SKM-1 (cell line): ENCODE data around the gene MUS81.
"Not testable (repeated sequence)": the region's sequence is repeated elsewhere in the genome, so short reads cannot be mapped to it uniquely, and the experiment has no call there.

Experiments
- DNase-seq: peaks from one replicate; lab custom pipeline; 2025; ENCODE audit not compliant: unreplicated experiment; lab: John Stamatoyannopoulos, UW

Gene MUS81

DNA sequence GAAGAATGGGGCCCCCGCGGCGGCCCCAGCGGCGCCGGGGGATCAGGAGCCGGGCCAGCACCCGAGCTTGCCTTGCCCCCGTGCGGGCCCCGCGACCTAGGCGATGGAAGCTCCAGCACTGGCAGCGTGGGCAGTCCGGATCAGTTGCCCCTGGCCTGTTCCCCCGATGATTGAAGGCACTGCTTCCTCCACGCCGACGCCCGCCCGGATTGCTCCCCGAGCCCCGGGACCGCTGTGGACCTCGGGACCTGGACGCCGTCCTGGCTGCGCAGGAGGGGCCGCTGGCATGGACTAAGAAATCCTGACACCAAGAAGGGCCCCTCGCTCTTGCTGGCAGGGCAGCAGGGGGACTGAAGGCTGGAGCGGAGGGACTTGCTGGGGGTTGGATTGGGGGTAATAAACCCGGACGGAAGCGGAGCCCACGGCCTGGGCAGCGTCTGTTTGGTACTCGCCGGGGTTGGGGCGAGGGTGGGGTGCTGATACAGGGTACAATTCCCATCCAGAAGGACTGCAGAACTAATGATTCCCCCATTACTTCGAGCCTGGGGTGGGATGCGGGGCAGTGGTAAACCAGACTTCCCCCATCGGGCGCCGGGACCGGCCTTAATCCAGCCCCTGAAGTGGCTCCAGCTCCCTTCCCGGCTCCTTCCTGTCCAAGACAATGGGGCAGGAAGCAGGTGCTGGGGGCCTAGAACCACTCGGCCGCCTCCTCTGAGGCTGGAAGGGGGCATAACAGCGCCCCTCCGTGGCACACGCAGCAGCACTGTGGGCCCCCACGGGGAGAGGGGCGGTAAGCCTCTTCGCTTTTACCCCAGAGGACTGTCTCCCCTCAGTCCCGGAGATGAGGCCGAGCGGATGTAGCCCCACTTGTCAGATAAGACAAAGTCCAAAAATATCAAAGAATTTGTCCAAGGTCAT, 31.2 kb downstream of the MUS81 start:
- DNase-seq, result no peak

DNA sequence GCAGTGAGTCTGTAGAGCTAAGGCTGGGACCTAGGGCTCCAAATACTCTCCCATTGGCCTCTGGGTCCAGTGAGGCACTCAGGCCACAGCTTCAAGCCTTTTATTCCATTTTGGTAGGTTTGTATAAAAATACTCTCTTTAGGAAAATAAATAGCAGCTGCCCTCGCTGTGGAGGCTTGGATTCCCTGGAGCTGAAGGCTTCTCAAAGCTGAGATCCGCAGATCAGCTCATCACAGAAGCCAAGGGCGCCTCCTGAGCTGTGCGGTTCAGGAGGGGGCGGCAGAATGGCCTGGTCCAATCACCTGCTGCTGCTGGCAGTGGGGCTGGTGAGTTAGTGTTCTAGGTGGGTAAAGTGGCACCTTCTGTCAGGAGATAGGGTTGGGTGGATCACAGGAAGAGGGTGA, 31.9 kb downstream of the MUS81 start:
- not testable (repeated sequence) for DNase-seq

DNA sequence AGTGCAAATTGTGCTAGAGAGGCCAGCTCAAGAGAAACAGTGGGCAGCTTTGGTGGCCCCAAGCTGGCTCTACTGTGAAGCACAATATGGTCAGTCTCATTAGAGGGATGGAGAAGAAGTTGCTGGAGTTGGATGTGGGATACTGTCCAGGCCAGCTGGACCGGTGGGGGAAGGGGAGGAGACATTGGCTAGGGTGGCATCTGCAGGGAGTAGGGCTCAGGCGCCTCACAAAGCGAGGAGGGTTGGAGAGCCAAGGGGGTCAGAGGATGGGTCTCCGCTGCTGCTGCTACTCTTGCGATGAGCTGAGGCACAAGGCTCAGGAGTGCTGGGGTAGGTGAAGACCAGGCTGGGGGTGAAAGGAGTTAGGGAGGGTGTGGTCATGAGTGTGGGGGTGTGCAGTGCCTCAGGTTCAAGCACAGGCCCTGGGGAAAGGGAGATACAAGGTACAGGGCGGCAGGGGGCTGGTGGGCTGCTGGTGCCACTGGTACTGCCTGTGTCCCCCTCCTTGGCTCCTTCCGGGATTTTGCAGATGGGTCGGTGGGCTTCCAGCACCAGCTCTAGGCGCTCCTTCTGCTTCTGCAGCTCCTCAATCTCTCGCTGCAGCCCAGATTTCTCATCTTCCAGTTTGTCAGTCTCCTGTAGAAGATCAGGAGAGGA, 32.6 kb downstream of the MUS81 start:
- no peak for DNase-seq

DNA sequence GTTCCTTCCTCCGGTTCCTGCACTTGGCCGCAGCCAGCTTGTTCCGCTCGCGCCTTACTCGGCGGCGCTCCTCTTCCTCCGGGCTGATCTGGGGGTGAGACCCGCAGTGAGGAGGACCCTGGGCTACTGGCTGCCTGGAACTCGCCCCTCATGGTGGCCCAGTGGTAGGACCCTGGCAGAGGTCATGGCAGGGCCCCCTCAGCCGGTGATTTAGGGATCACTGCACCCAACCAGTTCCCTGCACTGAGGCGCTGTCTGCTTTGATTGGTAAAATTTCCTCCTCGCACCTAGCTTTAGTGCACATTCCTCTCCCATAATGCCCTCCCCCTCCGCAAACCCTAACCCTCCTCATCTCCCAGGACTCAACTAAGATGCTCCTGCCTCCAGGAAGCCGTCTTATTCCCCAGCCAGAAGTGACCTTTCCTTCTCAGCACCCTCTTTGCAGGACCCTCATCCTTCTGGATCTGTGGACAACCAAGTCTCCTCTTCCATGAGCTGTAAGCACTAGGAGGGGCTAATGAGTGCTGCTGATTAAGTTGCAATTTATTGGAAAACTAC, 33.9 kb downstream of the MUS81 start:
- no peak for DNase-seq

DNA sequence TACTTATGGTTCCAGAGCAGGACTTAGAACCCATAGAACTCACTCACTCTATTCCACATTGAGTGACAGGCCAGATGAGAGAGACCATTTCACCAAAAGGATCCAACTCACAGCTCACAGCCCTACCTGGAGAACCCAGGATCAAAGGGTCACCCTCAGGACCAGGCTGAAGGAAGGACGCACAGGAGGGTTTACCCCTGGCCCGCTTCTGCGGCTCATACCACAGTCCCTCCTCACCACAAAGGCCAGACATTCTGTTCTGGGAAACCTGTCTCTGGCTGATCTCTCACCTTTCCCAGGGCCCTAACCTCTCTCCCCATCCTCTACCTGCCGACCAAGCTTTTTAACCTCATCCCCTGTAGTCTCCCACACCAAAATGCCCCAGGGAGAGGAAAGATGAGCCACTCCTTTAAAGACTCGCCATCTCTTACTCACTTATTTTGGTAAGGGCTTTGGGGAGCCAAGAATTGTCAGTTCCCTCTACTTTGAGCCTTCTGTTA, 35.3 kb downstream of the MUS81 start:
- no peak for DNase-seq

DNA sequence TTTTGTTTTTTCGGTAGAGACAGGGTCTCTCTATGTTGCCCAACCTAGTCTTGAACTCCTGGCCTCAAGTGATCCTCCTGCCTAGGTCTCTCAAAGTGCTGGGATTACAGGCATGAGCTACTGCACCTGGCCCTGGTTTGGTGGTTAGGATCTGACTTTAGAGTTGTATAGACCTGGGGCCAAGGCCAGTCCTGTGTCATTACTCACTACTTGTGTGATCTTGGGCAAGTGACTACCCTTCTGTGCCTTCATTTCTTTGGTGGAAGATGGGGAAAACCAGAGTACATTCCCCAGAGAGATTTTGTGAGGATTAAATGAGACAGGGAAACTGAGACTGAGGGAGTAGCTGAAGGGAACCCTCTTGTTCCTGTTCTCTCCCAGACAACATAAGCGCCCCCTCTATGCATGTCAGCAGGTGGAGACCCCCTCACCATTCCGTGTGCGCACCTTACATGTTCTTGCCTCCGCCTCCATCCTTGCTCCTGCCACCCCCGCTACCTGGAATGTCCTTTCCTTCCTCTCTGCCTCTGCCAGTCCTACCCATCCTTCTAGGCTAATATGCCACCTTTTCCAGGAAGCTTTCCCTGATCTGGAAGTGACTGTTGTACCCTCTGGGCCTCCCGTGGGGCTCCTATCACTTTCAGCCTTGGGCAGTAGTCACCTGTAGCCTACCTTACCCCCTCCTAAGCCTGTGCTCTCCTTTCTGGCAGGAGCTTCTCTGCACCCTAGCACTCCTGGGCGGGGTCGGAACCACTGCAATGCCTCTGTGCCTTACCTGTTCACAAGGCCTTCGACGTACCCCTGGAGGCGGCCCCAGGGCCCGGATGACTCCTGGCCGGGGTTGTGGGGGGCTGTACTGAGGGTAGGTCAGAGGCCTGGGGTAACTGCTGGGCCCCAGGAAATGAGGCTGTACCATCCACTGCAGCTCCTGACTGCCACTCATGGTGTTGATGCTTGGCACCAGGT, 36.1 kb downstream of the MUS81 start:
- no peak for DNase-seq

- DNase-seq, result no peak
Measured at GRCh38 chr11:65897020-65897471, 36.8 kb downstream of the MUS81 start.

- no peak for DNase-seq
Measured at GRCh38 chr11:65898656-65899355, 38.6 kb downstream of the MUS81 start.

- DNase-seq, result no peak
Measured at GRCh38 chr11:65899356-65900124, 39.3 kb downstream of the MUS81 start.

- peak; percentile 58 for DNase-seq
Measured at GRCh38 chr11:65900125-65900898, 40.1 kb downstream of the MUS81 start, which contains the start of gene FOSL1. TSS of gene FOSL1 (minus strand) at chr11:65900388. CDS start at chr11:65900339, 49 bp downstream.

DNA sequence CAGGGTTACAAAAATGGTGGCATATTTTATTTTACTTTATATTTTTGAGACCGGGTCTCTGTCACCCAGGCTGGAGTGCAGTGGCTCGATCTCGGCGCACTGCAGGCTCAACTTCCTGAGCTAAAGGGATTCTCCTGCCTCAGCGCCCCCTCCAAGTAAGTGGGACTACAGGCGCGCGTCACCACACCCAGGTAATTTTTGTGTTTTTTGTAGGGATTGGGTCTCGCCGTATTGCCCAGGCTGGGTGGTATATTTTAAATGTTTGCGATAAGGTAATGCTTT, 40.6 kb downstream of the MUS81 start:
- no peak for DNase-seq

DNA sequence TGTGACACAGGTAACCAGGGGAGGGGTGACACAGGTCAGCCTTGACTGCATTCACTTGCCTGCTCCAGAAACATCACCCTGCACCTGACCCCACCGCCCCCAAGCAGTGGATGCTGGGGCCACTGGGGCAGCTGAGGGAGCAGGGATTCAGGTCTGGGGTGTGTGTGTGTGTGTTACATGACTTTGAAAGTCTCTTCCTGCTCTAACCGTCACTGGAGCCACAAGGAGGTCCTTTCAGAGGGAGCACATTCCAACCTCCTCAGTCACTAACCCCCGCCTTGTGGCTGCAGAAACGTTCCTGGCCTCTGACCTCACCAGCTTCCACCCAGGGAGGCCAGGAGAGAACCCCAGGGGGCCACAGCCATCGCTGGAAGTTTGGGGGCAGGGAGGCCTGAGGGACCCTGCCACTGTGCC, 42.8 kb downstream of the MUS81 start:
- no peak for DNase-seq

GRCh38 chr11:65903715-65904114, 43.5 kb downstream of the MUS81 start:
- DNase-seq, result no peak

DNA sequence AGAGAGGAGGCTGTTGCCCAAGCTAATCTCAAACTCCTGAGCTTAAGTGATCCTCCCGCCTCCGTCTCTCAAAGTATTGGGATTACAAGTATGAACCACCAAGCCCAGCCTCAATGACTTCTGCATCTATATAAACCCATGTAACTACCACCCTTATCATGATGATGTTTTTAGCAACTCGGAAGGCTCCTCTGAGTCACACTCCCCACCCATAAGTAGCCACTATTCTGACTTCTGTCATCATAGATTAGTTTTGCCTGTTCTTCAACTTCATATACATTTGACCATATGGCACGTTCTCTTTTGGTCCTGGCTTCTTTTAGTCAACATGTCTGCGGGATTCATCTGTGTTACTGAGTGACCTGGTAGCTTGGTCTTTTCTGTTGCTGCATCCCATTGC, 46.4 kb downstream of the MUS81 start:
- DNase-seq, result no peak

DNA sequence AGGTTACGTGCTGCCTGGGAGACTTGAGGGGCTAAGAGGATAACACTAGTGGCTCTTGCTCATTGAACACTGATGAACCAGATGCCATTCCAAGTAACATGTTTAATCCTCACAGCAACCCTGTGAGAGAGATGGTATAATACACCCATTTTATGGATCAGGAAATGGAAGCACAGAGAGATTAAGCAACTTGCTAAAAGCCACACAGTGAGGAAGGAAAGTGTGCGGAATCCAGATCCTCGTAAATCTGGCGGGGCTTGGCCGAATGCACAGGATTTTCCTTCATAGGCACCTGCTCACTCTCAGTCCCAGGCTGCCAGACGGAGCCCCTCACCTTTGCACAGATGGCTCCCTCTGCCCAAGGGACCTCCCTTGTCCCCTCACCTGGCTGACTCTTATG, 47.6 kb downstream of the MUS81 start:
- DNase-seq, result no peak

- DNase-seq, result no peak
Measured at GRCh38 chr11:65911682-65912568, 51.7 kb downstream of the MUS81 start.

DNA sequence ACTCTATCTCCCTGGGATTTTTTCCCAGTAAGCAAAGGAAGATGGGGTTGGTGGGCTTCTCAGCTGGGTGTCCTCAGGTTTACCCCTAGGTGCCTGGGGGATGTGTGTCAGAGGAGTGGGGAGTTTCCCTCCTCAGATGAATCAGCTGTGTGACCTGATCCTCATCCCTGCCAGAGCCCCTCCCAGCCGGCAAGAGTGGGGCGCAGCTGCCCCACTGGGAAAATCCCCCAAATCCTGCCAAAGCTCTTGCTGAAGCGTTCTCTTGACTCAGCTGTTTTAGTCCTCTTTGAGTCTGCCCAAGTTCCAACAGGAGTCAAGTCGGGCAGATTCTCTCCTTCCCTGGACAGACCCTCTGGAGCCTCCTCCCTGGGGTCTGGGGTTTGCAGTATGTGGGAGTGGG, 52.6 kb downstream of the MUS81 start:
- no peak for DNase-seq
